ENCODE measurements around the gene IP6K1.

IP6K1 gene

GRCh38 chr3:49722896-49723295 lies 63.4 kb downstream of the IP6K1 start:
- no peak for DNase-seq

DNA sequence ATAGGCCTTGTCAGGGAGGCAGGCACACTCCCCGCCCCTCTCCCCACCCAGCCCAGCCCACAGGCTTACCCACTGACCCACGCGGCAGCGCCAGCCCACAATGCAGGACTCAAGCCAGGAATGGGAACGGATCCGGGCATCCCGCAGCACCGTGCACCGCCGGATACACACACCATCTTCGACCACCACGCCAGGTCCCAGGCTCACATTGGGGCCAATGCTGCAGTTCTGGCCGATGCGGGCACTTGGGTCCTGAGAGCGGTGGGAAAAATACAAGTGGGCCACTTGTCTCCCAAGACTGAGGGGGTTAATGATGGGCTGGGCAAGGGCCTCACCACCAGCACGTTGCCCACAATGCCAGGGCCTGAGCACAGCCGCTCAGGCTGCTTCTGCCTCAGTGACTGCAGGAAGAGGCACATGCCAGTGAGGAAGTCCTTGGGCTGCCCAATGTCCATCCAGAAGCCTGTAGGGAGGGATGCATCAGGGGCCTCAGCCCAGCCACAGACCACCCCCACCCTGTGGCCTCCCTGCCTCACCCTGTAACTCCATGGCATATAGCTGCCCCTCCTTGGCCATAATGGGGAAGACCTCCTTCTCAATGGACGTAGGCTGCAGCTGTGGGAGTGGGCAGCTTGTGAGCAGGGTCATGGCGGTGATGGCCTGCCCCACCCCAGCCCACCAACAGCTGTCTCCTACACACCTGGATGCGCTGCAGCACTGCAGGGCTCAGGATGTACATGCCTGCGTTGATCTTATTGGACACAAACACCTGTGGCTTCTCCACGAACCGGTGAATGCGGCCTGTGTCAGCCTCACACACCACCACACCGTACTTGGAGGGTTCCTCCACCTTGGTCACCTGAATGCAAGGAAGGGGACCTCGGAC lies 64.2 kb downstream of the IP6K1 start:
- DNase-seq: no peak

DNA sequence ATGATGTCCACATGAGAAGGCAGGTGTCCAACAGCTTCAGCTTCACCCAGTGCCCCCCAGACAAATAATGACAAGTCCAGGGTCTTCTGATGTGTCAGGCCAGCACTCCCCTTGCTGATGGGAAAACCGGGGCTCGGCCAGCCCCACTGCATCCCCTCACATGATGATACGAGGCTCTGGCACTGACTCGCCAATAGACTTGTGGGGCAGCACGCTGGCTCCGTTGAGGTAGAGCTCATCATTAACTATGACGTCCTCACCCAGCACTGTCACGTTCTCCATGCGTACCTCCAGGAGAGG lies 64.8 kb downstream of the IP6K1 start:
- no peak for DNase-seq

- DNase-seq: no peak
Observed at GRCh38 chr3:49720855-49721595, 65.3 kb downstream of the IP6K1 start.

GRCh38 chr3:49719214-49719884 lies 67.0 kb downstream of the IP6K1 start, which contains the start of gene AMIGO3:
Gene AMIGO3, minus strand, starts transcription at chr3:49719684. Its CDS starts 219 bp downstream, at chr3:49719465.
- DNase-seq: peak; percentile 89 to 94

DNA sequence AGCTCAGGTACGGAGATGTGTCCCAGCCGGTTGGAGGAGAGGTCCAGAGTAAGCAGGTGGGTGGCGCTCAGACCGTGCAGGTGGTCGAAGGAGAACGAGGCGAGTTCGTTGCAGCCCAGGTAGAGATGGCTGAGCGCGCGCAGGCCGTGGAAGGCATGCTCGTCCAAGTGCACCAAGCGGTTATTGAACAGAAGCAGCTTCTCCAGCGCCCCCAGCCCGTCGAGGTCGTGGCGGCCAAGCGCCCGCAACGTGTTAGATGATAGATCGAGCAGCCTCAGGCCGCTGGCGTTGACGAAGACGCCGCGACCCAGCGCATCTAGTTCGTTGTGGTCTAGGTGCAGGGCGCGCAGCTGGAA lies 67.5 kb downstream of the IP6K1 start:
- DNase-seq: no peak

- no peak for DNase-seq
Observed at GRCh38 chr3:49717959-49718857, 68.1 kb downstream of the IP6K1 start.

DNA sequence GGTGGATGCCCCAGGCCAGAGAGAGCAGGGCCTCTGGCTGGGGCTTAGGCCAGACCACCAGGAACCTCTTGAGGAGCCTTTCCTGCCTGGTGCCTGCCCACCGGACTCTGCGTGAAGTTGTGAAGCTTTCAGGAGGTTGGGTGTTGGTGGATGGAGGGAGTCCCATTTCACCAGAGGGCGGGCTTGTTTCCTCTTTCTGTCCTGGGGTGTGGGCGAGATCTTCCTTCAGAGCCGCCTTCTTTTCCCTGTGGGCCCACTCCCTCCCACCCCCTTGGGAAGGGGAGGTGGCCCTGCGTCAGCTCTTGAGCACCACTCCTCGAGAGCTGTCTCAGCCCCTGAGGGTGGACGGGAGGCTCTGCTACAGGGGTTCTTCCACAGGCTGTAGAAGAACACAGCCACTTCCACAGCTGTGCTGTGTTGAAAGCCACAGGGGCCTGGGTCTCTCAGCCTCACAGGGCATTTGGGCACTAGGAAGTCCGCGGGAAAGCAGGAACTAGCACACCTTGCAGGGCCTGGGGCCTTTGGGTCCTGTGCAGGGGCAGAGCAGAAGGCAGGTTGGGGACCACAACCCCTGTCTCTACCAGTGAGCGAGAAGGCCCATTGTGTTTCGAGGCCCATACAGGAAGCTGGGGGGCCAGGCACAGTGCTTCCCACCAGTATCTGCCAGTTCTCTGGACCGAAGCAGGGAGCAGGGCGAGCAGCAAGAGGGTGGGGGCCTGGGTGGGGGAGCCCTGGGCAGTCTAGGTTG lies 69.0 kb downstream of the IP6K1 start:
- no peak for DNase-seq

DNA sequence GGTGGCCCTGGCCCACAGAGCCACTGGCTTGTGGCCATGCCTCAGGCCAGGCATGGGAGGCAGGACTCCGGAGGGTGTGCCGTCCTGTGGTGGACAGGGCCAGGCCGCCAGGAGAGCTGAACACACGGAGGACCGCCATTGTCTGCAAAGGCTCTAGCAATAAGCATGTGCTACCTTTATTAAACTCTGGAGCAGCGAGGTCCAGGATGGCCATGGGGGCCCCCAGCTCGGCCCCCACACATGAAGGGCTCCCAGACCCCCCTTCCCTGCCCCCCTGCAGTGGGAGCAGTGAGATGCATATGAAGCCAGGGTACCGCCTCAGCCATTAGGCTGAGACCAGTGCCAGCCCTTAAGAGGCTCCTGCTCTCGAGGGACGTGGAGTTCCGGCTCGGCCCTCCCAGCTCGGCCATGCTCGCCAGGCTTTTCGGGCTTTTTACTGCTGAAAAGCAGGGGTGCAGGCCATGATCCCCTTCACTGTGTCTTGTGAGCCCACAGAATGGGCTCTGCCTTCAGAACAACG lies 69.6 kb downstream of the IP6K1 start:
- no peak for DNase-seq

DNA sequence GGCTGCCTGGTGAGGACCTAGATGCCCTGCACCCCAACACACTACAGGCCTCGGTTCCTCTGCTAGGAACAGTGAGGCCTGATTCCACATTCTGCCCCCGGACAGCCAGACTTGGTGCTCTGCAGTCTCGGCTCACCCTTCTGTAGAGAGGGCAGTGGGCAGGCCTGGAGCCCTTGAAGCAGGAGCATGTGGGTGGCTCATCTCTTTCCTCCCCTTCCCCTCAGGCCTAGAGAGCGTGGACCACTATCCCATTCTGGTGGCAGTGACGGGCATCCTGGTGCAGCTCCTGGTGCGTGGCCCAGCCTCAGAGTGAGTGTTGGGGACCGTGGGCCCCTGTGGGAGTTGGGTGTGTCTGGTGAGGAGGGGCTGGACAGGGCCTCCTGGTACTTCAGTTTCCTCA lies 70.2 kb downstream of the IP6K1 start:
- DNase-seq: no peak

DNA sequence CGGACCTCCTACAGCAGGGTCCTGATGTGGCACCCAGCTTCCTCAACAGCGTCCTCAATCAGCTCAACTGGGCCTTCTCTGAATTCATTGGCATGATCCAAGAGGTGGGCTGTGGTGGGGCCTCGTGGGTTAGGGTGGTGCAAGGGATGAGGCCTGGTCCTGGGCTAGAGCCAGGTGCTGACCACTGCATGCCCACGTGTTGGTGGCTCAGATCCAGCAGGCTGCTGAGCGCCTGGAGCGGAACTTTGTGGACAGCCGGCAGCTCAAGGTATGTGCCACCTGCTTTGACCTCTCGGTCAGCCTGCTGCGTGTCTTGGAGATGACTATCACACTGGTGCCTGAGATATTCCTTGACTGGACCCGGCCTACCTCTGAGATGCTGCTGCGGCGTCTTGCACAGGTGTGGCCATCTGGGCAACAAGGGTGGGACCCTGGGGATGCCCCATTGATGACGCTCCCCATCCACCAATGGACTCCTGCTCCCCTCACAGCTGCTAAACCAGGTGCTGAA lies 70.7 kb downstream of the IP6K1 start:
- DNase-seq: no peak

DNA sequence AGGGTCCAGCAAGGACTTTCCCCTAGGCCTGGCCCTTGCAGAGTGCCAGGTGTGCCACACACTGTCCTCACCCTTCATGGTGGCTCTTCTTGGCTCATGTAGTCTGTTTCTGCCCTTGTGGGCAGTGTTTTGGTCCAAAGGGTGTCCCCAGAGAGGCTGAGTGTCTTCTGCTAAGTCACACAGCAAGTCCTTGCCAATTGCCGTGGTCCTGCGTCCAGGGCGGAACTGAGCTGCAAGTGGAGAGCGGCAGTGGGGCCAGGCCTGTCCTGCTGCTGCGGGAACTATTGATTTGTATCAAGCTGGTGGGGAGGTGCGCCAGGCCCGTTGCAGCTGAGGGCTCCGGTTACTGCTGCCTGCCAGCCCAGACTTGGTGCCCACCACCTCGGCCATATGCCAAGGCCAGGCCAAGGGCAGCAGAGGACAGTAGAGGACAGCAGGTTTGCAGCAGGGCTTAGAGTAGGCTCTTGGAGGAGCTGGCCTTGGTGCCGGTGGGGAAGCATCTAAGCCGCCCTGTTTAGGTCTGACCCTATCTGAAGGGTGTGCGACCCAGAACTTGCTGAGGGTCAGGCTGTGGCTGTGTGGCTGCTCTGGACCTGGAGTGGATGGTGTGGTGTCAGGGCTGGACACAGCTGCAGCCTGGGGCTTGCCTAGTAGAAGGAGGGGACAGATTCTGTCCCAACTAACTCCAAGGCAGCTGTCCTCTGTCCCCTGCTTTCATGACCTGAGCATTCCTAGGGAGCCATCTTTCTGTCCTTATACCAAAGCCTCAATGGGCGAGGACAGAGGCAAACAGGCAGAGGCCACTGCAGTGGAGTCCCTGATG lies 71.4 kb downstream of the IP6K1 start:
- DNase-seq: no peak

- no peak for DNase-seq
Observed at GRCh38 chr3:49713336-49714105, 72.8 kb downstream of the IP6K1 start.

DNA sequence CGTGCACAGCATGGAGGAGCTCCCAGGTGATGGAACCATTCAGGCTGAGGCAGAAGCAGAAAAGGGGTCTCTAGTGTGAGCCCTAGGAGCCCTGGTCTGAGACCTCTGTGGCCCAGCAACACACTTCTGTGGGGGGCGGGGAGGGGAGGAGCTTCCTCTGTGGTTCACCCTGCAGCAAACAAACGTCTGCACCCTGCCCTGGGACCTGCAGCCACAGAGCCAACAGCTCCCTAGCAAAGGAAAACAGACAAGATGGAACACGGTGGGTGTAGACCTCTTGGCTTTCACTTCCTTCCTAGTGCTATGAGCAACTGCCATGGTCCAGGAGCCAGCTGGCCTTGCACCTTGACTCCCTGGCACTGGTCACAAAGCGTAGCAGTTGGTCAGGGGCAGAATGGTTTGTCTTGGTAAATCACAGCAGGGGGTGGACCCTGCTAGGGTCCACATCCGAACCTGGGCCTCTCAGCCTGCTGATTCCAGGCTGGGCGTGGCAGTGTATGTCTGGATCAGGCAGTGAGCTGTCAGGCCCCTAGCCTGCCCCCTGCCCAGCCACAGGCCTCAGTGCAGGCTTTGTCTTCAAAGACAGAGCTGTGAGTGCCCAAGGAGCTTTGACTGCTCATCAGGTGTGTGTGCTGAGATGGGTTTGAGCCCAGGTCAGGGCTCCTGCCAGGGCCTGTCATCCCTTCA lies 73.6 kb downstream of the IP6K1 start:
- no peak for DNase-seq

GRCh38 chr3:49712166-49712565 lies 74.2 kb downstream of the IP6K1 start:
- DNase-seq: no peak

DNA sequence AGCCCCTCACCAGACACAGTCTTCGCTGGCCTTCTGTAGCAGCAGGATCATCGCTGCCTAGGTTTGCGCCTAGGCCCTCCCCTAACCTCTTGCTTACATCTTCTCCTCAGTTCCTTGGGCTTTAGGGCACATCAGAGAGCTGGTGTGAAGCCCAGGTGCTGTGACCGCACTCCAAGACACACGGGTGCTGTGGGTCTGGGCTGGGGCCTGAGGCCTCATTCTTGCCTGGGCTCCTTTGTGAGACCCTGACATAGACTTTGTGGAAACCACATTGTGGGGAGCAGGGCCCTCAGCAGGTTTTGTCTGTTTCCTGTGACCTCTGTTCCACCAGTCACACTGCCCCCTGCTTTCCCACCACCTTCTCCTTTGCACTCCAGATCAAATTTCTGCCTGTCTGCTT lies 74.9 kb downstream of the IP6K1 start:
- no peak for DNase-seq

- no peak for DNase-seq
Observed at GRCh38 chr3:49709852-49710251, 76.5 kb downstream of the IP6K1 start.

DNA sequence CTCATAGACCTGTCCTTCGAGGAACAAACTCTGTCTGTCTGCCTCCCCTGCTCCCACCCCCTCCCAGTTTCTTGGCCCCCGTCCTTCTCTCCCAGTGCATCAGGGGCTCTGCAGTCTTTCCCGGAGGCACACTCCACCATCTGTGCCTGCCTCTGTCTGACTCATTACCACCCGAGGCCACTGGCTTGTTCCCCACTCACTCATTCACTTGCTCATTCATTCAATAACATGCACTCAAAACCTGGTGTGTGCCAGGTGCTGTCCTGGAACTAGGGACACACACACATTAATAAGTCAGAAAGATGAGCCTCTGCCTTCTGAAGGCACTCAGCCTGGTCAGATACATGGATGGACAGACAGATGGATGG lies 79.2 kb downstream of the IP6K1 start:
- no peak for DNase-seq

DNA sequence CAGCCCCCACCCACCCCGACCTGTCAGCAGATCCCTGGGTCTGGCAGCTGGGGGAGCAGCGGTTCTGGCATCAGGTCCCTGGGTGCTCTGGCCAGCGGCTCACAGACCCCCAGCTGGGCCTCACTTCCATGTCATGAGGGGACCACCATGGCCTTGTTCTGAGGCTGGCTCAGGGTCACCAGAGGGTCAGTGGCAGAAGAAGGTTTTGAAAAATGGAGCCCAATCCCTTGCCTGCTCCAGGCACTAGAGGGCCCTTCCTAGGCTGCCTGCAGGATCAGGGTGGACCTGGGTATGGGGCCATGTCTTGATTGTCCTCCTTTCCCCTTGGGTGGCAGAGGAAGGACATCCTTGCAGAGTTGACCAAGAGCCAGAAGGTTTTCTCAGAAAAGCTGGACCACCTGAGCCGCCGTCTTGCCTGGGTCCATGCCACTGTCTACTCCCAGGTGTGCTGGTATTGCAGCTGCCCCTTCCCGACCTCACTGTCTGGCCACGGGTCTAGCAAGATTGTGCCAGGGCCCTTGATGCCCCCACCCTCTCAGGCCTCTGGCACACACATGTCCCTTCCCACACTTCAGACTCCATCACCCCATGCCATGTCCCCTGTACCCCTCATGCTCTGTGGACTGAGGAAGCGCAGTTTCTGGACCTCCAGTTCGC lies 79.8 kb downstream of the IP6K1 start:
- DNase-seq: no peak

Data from hippocampal formation (tissue), 2 donors.